Osteoblast (primary cell): ENCODE results near the gene PDZD7. TPM values are rescaled to one million over a fixed set of nuclear protein-coding genes. Genes with fewer than 3 reads are reported as not detected.
"Not testable (repeated sequence)": the region's sequence is repeated elsewhere in the genome, so short reads cannot be mapped to it uniquely, and the experiment has no call there.

Experiments
- DNase-seq: peaks from one replicate; pipeline ENCODE4 v3.0.0; 2011; ENCODE audit warnings: low spot score, mixed read lengths; ENCODE audit not compliant: insufficient read length; ENCODE audit errors: missing footprints
- H2AFZ ChIP-seq: 2 replicates; pipeline ENCODE4 v1.6.0; 2011; ENCODE audit warnings: mild to moderate bottlenecking, low read length
- H3K27ac ChIP-seq: 2 replicates; pipeline ENCODE4 v1.5.1; 2011; ENCODE audit warnings: mild to moderate bottlenecking, low read depth, low read length, moderate library complexity
- H3K27me3 ChIP-seq: 2 replicates; pipeline ENCODE4 v1.6.0; 2012; ENCODE audit warnings: mild to moderate bottlenecking, control low read depth, inconsistent platforms, low read length, moderate library complexity; ENCODE audit not compliant: insufficient read depth
- H3K36me3 ChIP-seq: 2 replicates; pipeline ENCODE4 v1.5.1; 2011; ENCODE audit warnings: mild to moderate bottlenecking, low read length, control low read depth, moderate library complexity; ENCODE audit not compliant: insufficient read depth
- H3K4me1 ChIP-seq: 2 replicates; pipeline ENCODE4 v1.5.1; 2011; ENCODE audit warnings: mild to moderate bottlenecking, low read length, control low read depth, moderate library complexity; ENCODE audit not compliant: insufficient read depth
- H3K4me2 ChIP-seq: 2 replicates; pipeline ENCODE4 v1.6.0; 2011; ENCODE audit warnings: mild to moderate bottlenecking, low read length; ENCODE audit not compliant: insufficient read depth
- H3K4me3 ChIP-seq: fragments of 200-600 bp; sonication (generic); 3 replicates; pipeline ENCODE4 v1.5.1; 2012; ENCODE audit warnings: mild to moderate bottlenecking, low read length, inconsistent platforms; ENCODE audit not compliant: insufficient read depth
- H3K79me2 ChIP-seq: 2 replicates; pipeline ENCODE4 v1.6.0; 2012; ENCODE audit warnings: mild to moderate bottlenecking, low read length, control low read depth, inconsistent platforms; ENCODE audit not compliant: insufficient read depth
- H3K9me3 ChIP-seq: 2 replicates; pipeline ENCODE4 v1.5.1; 2011; ENCODE audit warnings: low read depth, low read length, control low read depth
- H4K20me1 ChIP-seq: 2 replicates; pipeline ENCODE4 v1.6.0; 2012; ENCODE audit warnings: mild to moderate bottlenecking, low read length, control low read depth; ENCODE audit not compliant: insufficient read depth
- CTCF ChIP-seq: IDR thresholded peaks from 2 replicates; pipeline ENCODE4 v1.5.1; 2011; ENCODE audit warnings: mild to moderate bottlenecking, low read depth, low read length, moderate library complexity; ENCODE audit errors: extremely low read depth
- total RNA-seq: library from RNA; depleted of rRNA; stranded (reverse); fragments of >200 nt; gene quantifications from 2 replicates; pipeline ENCODE4 v1.2.3, GENCODE V29; 2012

Gene PDZD7
- total RNA-seq, 1 donor, result 0.72 TPM

DNA sequence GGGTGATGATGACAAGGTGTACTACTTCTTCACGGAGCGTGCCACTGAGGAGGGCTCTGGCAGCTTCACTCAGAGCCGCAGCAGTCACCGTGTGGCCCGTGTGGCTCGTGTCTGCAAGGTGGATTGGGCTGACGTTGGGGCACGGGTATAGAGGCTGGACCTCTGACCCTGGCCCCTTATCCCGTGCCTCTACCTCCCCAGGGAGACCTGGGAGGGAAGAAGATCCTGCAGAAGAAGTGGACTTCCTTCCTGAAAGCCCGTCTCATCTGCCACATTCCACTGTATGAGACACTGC, 52.1 kb downstream of the PDZD7 start:
- no peak overlapping the region for H2AFZ ChIP-seq
- no peaks in the 10 kb centered on the region for H3K9me3 ChIP-seq
- peaks cover 12% of the 10 kb centered on the region for H3K36me3 ChIP-seq
- no peak for TF ChIP-seq CTCF
- H3K4me1 ChIP-seq, result no peaks in the 10 kb centered on the region
- DNase-seq, result no peak
- no peaks in the 10 kb centered on the region for H3K27me3 ChIP-seq
- no peak overlapping the region for H3K27ac ChIP-seq
- H3K4me3 ChIP-seq, result no peak overlapping the region
- no peaks in the 10 kb centered on the region for H4K20me1 ChIP-seq
- H3K4me2 ChIP-seq, result no peak overlapping the region
- no peaks in the 10 kb centered on the region for H3K79me2 ChIP-seq

GRCh38 chr10:100978121-100978900, 52.6 kb downstream of the PDZD7 start:
- no peak for DNase-seq
- Histone ChIP-seq H4K20me1 (no peaks in the 10 kb centered on the region), H3K4me1 (no peaks in the 10 kb centered on the region), H3K36me3 (peaks cover 12% of the 10 kb centered on the region), H3K27me3 (no peaks in the 10 kb centered on the region), H3K4me2 (no peak overlapping the region), H3K27ac (no peak overlapping the region), H3K9me3 (no peaks in the 10 kb centered on the region), H3K4me3 (no peak overlapping the region), H3K79me2 (no peaks in the 10 kb centered on the region), H2AFZ (no peak overlapping the region)
- no peak for TF ChIP-seq CTCF

DNA sequence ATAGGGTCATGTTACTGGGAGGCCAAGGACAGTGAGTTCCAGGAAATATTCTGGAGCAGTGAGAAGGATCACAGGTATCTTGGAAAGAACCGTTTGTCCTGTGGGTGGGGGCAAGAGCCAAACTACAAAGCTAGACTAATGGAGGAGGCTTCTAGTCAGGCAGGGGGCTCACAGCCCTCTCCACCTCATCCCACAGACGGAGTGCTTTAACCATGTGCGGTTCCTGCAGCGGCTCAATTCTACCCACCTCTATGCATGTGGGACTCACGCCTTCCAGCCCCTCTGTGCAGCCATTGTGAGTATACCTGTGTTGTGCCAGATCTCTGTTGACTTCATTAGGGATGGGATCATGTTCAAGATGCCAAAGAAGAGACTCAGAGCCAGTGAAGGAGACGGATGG, 53.5 kb downstream of the PDZD7 start:
- no peaks in the 10 kb centered on the region for H3K27me3 ChIP-seq
- no peak overlapping the region for H2AFZ ChIP-seq
- no peaks in the 10 kb centered on the region for H3K9me3 ChIP-seq
- no peak for DNase-seq
- peaks cover 7% of the 10 kb centered on the region for H3K36me3 ChIP-seq
- H3K4me3 ChIP-seq, result no peak overlapping the region
- no peaks in the 10 kb centered on the region for H3K4me1 ChIP-seq
- no peak overlapping the region for H3K4me2 ChIP-seq
- no peaks in the 10 kb centered on the region for H3K79me2 ChIP-seq
- no peak for TF ChIP-seq CTCF
- no peaks in the 10 kb centered on the region for H4K20me1 ChIP-seq
- no peak overlapping the region for H3K27ac ChIP-seq

GRCh38 chr10:100976906-100977305, 54.0 kb downstream of the PDZD7 start:
- no peaks in the 10 kb centered on the region for H3K79me2 ChIP-seq
- H2AFZ ChIP-seq, result no peak overlapping the region
- no peaks in the 10 kb centered on the region for H3K27me3 ChIP-seq
- H3K9me3 ChIP-seq, result no peaks in the 10 kb centered on the region
- no peak for DNase-seq
- H3K4me3 ChIP-seq, result no peak overlapping the region
- no peak overlapping the region for H3K27ac ChIP-seq
- H4K20me1 ChIP-seq, result no peaks in the 10 kb centered on the region
- peaks cover 7% of the 10 kb centered on the region for H3K36me3 ChIP-seq
- no peaks in the 10 kb centered on the region for H3K4me1 ChIP-seq
- TF ChIP-seq CTCF, result no peak
- no peak overlapping the region for H3K4me2 ChIP-seq

- not testable (repeated sequence) for DNase-seq, H3K27ac ChIP-seq, H2AFZ ChIP-seq, H3K4me3 ChIP-seq, H3K4me2 ChIP-seq, H3K9me3 ChIP-seq, H3K4me1 ChIP-seq, H3K27me3 ChIP-seq, H4K20me1 ChIP-seq, H3K79me2 ChIP-seq, H3K36me3 ChIP-seq
These were observed 55.5 kb downstream of the PDZD7 start for GRCh38 chr10:100975397-100975796.
